Activated CD4-positive, alpha-beta T cell treated with anti-CD3 and anti-CD28 coated beads, Interleukin-2, amount 50 U/mL, for 24 hours (primary cell): Measurements from ENCODE around the gene IQUB.
"Not testable (repeated sequence)": the region's sequence is repeated elsewhere in the genome, so short reads cannot be mapped to it uniquely, and the experiment has no call there.

ENCODE experiments used
- DNase-seq, 2 donors: peaks; one replicate each; pipeline ENCODE4 v3.0.0-alpha.2; 2020; ENCODE audit warnings: low read depth in 1 of 2, low spot score in 1 of 2

Gene IQUB

GRCh38 chr7:123417580-123417979 is 116.8 kb downstream of the IQUB start:
- no peak for DNase-seq

GRCh38 chr7:123415625-123416024 is 118.8 kb downstream of the IQUB start:
- DNase-seq: no peak

GRCh38 chr7:123410273-123410904 is 124.0 kb downstream of the IQUB start:
- DNase-seq: no peak

- not testable (repeated sequence) for DNase-seq
Observed at GRCh38 chr7:123407951-123408350, 126.4 kb downstream of the IQUB start.
